Trophoblast cell (in vitro differentiated cells and primary cell): ENCODE measurements around the gene SEC31A.
"Not testable (repeated sequence)": the region's sequence is repeated elsewhere in the genome, so short reads cannot be mapped to it uniquely, and the experiment has no call there.

ENCODE experiments used
- DNase-seq, 2 donors: peaks; one replicate each; pipeline ENCODE4 v3.0.0-alpha.2; 2016
- H2AFZ ChIP-seq: 2 replicates; pipeline ENCODE4 v1.6.1; 2013; ENCODE audit warnings: low read length, moderate library complexity, mild to moderate bottlenecking; ENCODE audit not compliant: insufficient read depth, poor library complexity
- H2AK5ac ChIP-seq: 2 replicates; pipeline ENCODE4 v1.6.1; 2013; ENCODE audit warnings: mild to moderate bottlenecking, low read length
- H2BK120ac ChIP-seq: 2 replicates; pipeline ENCODE4 v1.6.1; 2013; ENCODE audit warnings: low read length, mild to moderate bottlenecking, moderate library complexity; ENCODE audit not compliant: insufficient read depth, poor library complexity
- H2BK12ac ChIP-seq: 2 replicates; pipeline ENCODE4 v1.6.1; 2013; ENCODE audit warnings: mild to moderate bottlenecking, low read length, moderate library complexity
- H2BK5ac ChIP-seq: 2 replicates; pipeline ENCODE4 v1.6.1; 2013; ENCODE audit warnings: low read length, low read depth, moderate library complexity, mild to moderate bottlenecking; ENCODE audit not compliant: poor library complexity
- H3K14ac ChIP-seq: 2 replicates; pipeline ENCODE4 v1.6.1; 2013; ENCODE audit warnings: mild to moderate bottlenecking, low read length
- H3K18ac ChIP-seq: 2 replicates; pipeline ENCODE4 v1.6.1; 2013; ENCODE audit warnings: mild to moderate bottlenecking, low read length
- H3K23ac ChIP-seq: 2 replicates; pipeline ENCODE4 v1.6.1; 2013; ENCODE audit warnings: low read length
- H3K27ac ChIP-seq: 2 replicates; pipeline ENCODE4 v1.5.1; 2013; ENCODE audit warnings: low read depth, mild to moderate bottlenecking, inconsistent platforms, low read length, moderate library complexity
- H3K27me3 ChIP-seq: 2 replicates; pipeline ENCODE4 v1.6.1; 2013; ENCODE audit warnings: inconsistent platforms, mild to moderate bottlenecking, low read length, moderate library complexity; ENCODE audit not compliant: insufficient read depth
- H3K36me3 ChIP-seq, 2 experiments: 1 replicate in 1 of 2; 2 replicates in 1 of 2; pipeline ENCODE4 v1.6.1; 2013; ENCODE audit warnings: low read length in 2 of 2, mild to moderate bottlenecking in 2 of 2, moderate library complexity in 1 of 2; ENCODE audit not compliant: insufficient read depth in 2 of 2, control insufficient read depth in 1 of 2
- H3K4ac ChIP-seq: 2 replicates; pipeline ENCODE4 v1.6.1; 2013; ENCODE audit warnings: low read depth, mild to moderate bottlenecking, low read length, moderate library complexity
- H3K4me1 ChIP-seq, 2 experiments: 1 replicate in 1 of 2; 2 replicates in 1 of 2; pipeline ENCODE4 v1.6.1; 2013; ENCODE audit warnings: low read length in 2 of 2, mild to moderate bottlenecking in 2 of 2, moderate library complexity in 1 of 2; ENCODE audit not compliant: insufficient read depth in 2 of 2, control insufficient read depth in 1 of 2
- H3K4me2 ChIP-seq: 2 replicates; pipeline ENCODE4 v1.6.1; 2013; ENCODE audit warnings: inconsistent platforms, mild to moderate bottlenecking, low read length, moderate library complexity
- H3K4me3 ChIP-seq: 2 replicates; pipeline ENCODE4 v1.5.1; 2013; ENCODE audit warnings: mild to moderate bottlenecking, low read depth, low read length, inconsistent platforms
- H3K79me1 ChIP-seq: one replicate; pipeline ENCODE4 v1.6.1; 2013; ENCODE audit warnings: low read length
- H3K79me2 ChIP-seq: 2 replicates; pipeline ENCODE4 v1.6.1; 2013; ENCODE audit warnings: low read length, mild to moderate bottlenecking; ENCODE audit not compliant: control insufficient read depth, insufficient read depth, poor library complexity
- H3K9ac ChIP-seq: 2 replicates; pipeline ENCODE4 v1.6.1; 2013; ENCODE audit warnings: mild to moderate bottlenecking, low read length
- H3K9me3 ChIP-seq: 2 replicates; pipeline ENCODE4 v1.6.1; 2013; ENCODE audit warnings: low read depth, mild to moderate bottlenecking, control low read depth, inconsistent platforms, low read length; ENCODE audit not compliant: insufficient read depth
- H4K12ac ChIP-seq: 2 replicates; pipeline ENCODE4 v1.6.1; 2013; ENCODE audit warnings: low read depth, mild to moderate bottlenecking, low read length, moderate library complexity
- H4K8ac ChIP-seq: 2 replicates; pipeline ENCODE4 v1.6.1; 2013; ENCODE audit warnings: low read depth, mild to moderate bottlenecking, low read length, moderate library complexity
- H4K91ac ChIP-seq: one replicate; pipeline ENCODE4 v1.6.1; 2013; ENCODE audit warnings: low read depth, mild to moderate bottlenecking, low read length, moderate library complexity
- WGBS: extraction: QIAGEN DNeasy Blood & Tissue Kit; methylation state at CpG from one replicate; pipeline ENCODE4 v1.1.7; 2013; ENCODE audit warnings: missing lambda C conversion rate; ENCODE audit not compliant: insufficient read length, insufficient coverage; ENCODE audit errors: extremely low coverage; 5-methylcytosine and 5-hydroxymethylcytosine counted together

SEC31A gene

DNA sequence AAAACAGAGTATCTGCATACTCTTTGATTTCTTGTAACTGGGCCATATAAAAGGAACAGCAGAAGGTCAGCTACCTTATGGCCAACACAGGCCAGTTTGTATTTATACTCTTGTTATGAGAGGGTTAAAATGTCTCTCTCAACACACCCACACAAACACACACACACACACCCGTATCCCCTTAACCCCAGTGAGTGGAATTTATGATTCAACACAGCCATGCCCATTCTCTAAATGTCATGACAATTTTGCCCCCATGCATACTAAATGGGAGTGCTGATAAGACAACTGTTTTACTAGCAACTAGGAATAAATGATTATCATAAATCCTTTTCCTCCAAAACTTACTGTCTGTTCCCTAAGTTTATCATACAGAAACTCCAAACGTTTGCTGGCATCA lies 70.3 kb downstream of the SEC31A start:
- Histone ChIP-seq H2AK5ac (no peak overlapping the region), H3K27ac (no peak overlapping the region), H3K4me3 (no peak overlapping the region), H3K9me3 (no peaks in the 10 kb centered on the region), H3K27me3 (no peaks in the 10 kb centered on the region), H3K79me1 (no peaks in the 10 kb centered on the region), H3K9ac (no peak overlapping the region), H2BK120ac (no peak overlapping the region), H4K91ac (no peak overlapping the region), H2BK12ac (no peak overlapping the region), H3K14ac (no peak overlapping the region), H3K23ac (no peak overlapping the region), H4K8ac (no peak overlapping the region), H2AFZ (no peak overlapping the region), H3K36me3 (peaks cover 29 to 54% of the 10 kb centered on the region in 2 experiments), H3K79me2 (no peaks in the 10 kb centered on the region), H3K4me2 (no peak overlapping the region), H4K12ac (no peak overlapping the region), H2BK5ac (no peak overlapping the region), H3K4me1 (no peaks in the 10 kb centered on the region), H3K18ac (no peak overlapping the region), H3K4ac (no peak overlapping the region)
- no CpG with 5 or more reads among the region's 2 CpGs for WGBS
- DNase-seq: peak; percentile 34 to 59

DNA sequence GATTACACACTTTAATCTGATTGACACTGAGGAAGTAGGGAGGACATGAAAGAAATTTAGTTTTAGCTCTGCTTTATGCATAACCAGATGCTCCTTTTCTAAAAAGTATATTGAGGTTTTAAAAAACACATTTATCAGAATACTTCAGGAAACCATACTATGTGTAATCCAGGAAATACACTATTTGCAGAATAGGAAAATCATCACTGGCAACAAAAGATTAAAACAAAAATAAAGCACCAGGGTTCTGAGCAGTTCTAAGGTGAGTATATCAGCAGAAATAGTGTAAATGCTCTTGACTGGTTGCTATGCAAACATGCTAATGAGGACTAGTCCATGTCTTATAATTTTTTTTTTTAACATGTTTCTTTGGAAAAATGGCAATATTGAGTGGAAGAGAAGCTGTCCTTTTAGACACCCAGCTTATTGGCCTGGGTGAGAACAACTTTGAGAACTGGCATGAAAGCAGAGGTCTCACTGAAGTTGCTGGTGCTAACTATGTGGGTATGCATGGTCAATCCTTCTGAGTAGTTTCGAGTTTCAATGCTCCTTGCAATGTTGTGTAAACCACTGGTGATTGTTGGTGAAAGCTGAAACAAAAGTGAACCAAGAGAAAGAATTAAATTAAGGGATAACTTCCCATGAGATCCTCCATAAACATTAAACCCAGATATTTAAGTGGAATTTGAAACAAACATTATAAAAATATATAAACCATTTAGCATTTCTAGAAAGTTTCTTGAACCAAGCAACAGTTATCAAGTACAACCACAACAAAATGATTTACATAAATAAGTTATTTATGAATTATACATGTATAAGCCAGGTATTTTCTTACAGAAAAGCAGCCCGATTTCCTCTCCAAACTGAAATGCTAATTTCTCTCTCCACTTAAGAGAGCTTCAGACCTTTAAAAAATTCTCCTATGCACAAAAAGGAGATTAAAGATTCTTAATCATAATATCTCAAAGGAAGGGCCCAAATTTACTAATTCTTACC lies 72.0 kb downstream of the SEC31A start:
- Histone ChIP-seq H2BK12ac (no peak overlapping the region), H3K14ac (no peak overlapping the region), H3K4ac (no peak overlapping the region), H3K18ac (no peak overlapping the region), H3K9me3 (no peaks in the 10 kb centered on the region), H3K79me1 (no peaks in the 10 kb centered on the region), H3K4me3 (no peak overlapping the region), H3K27ac (no peak overlapping the region), H2AK5ac (no peak overlapping the region), H4K8ac (no peak overlapping the region), H3K79me2 (no peaks in the 10 kb centered on the region), H2BK120ac (no peak overlapping the region), H3K36me3 (peaks cover 25 to 42% of the 10 kb centered on the region in 2 experiments), H3K4me1 (no peaks in the 10 kb centered on the region), H3K4me2 (no peak overlapping the region), H2BK5ac (no peak overlapping the region), H4K12ac (no peak overlapping the region), H3K23ac (no peak overlapping the region), H2AFZ (no peak overlapping the region), H4K91ac (no peak overlapping the region), H3K27me3 (no peaks in the 10 kb centered on the region), H3K9ac (no peak overlapping the region)
- DNase-seq: no peak
- no CpG with 5 or more reads among the region's 2 CpGs for WGBS

DNA sequence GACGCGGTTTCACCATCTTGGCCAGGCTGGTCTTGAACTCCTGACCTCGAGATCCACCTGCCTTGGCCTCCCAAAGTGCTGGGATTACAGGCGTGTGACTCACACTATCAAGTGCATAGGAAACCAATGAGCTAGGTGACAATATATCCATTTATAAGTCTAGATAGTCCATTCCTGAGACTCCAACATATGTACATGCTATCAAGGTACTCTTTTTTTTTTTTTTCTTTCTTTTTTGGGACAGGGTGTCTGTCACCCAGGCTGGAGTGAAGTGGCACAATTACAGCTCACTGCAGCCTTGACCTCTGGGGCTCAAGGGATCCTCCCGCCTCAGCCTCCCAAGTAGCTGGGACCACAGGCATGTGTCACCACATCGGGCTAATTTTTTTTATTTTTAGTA lies 74.1 kb downstream of the SEC31A start:
- not testable (repeated sequence) for H3K4me2 ChIP-seq, H4K91ac ChIP-seq, H3K79me2 ChIP-seq, H3K79me1 ChIP-seq, H3K4me3 ChIP-seq, H3K23ac ChIP-seq, H2AK5ac ChIP-seq, H2BK120ac ChIP-seq, H3K27ac ChIP-seq, H4K12ac ChIP-seq, H3K18ac ChIP-seq, H2BK5ac ChIP-seq, H3K14ac ChIP-seq, H3K9ac ChIP-seq, H2AFZ ChIP-seq, H3K4me1 ChIP-seq, H4K8ac ChIP-seq, H3K4ac ChIP-seq, H3K27me3 ChIP-seq, H3K9me3 ChIP-seq, H2BK12ac ChIP-seq, DNase-seq
- peaks cover 23 to 28% of the 10 kb centered on the region in 2 experiments for H3K36me3 ChIP-seq
- no CpG with 5 or more reads among the region's 6 CpGs for WGBS

DNA sequence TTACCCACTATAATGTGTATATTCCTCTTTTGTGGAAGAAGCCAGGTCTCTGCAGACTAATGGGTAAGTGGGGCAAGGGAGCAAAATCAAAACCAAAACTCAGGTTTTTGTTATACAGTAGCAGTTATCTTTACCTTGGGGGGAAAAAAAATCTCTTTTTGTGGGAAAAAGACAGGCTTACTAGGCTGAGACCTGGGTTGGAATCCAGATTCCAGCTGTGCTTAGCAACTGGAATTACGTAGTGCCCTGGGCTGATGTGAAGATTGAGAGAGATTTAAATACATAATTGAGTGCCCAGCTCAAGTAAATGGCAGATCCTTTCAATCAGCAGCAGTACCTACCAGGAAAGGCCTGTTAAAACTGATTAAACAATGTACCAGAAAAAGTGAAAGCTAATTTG lies 76.9 kb downstream of the SEC31A start:
- H3K4me2 ChIP-seq: no peak overlapping the region
- H2AFZ ChIP-seq: no peak overlapping the region
- no peak overlapping the region for H2BK5ac ChIP-seq
- peaks cover 13 to 15% of the 10 kb centered on the region in 2 experiments for H3K36me3 ChIP-seq
- H3K9me3 ChIP-seq: no peaks in the 10 kb centered on the region
- H4K91ac ChIP-seq: no peak overlapping the region
- H2BK120ac ChIP-seq: no peak overlapping the region
- no peak for DNase-seq
- H3K14ac ChIP-seq: no peak overlapping the region
- H3K79me2 ChIP-seq: no peaks in the 10 kb centered on the region
- H4K8ac ChIP-seq: no peak overlapping the region
- H3K23ac ChIP-seq: no peak overlapping the region
- no peak overlapping the region for H3K4me3 ChIP-seq
- no peak overlapping the region for H2BK12ac ChIP-seq
- no peak overlapping the region for H3K4ac ChIP-seq
- no peaks in the 10 kb centered on the region for H3K4me1 ChIP-seq
- no peak overlapping the region for H3K9ac ChIP-seq
- no peak overlapping the region for H4K12ac ChIP-seq
- no CpG with 5 or more reads among the region's 1 CpG for WGBS
- no peak overlapping the region for H3K18ac ChIP-seq
- no peak overlapping the region for H3K27ac ChIP-seq
- H3K79me1 ChIP-seq: no peaks in the 10 kb centered on the region
- no peaks in the 10 kb centered on the region for H3K27me3 ChIP-seq
- no peak overlapping the region for H2AK5ac ChIP-seq
